ENCODE results near the gene ARHGAP42.

Gene ARHGAP42

GRCh38 chr11:100774859-100775258 is 87.8 kb downstream of the ARHGAP42 start:
- TF ChIP-seq CTCF (IDR thresholded peaks at IDR 0.05): no peak

GRCh38 chr11:100776212-100776896 is 89.3 kb downstream of the ARHGAP42 start:
- TF ChIP-seq CTCF (IDR thresholded peaks at IDR 0.05): no peak

GRCh38 chr11:100777103-100777502 is 90.0 kb downstream of the ARHGAP42 start:
- no peak for TF ChIP-seq CTCF (IDR thresholded peaks at IDR 0.05)

- TF ChIP-seq CTCF (IDR thresholded peaks at IDR 0.05): no peak
Observed at GRCh38 chr11:100777736-100778135, 90.6 kb downstream of the ARHGAP42 start.

- TF ChIP-seq CTCF (IDR thresholded peaks at IDR 0.05): no peak
Observed at GRCh38 chr11:100778166-100778785, 91.2 kb downstream of the ARHGAP42 start.

- no peak for TF ChIP-seq CTCF (IDR thresholded peaks at IDR 0.05)
Observed at GRCh38 chr11:100780470-100780869, 93.4 kb downstream of the ARHGAP42 start.

GRCh38 chr11:100785148-100785983 is 98.3 kb downstream of the ARHGAP42 start:
- TF ChIP-seq CTCF (IDR thresholded peaks at IDR 0.05): no peak
